ENCODE data around the gene NNMT. TPM values are rescaled to one million over a fixed set of nuclear protein-coding genes. Genes with fewer than 3 reads are reported as not detected.

NNMT gene
- polyA plus RNA-seq, 3 donors from 2014 or later, result 0.68 to 1.0 TPM; not detected in 1

DNA sequence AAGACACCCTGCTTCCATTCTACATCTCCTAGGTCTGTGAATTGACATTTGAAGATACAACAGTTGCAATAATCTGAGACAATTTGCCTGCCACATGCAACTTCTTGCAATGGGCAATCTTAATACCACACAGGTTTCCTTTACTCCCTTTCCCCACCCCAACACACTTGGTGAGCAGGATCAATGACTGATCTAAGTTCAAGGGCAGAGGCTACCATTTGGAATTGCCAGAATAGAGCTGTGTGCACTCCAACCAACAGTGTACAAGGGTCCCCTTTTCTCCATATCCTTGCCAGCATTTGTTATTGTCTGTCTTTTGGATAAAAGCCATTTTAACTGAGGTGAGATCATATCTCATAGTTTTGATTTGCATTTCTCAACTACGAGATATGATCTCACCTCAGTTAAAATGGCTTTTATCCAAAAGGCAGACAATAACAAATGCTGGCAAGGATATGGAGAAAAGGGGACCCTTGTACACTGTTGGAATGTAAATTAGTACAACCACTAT lies 2.9 kb upstream of the NNMT start:
- Mint-ChIP-seq H3K4me1 (no peaks in the 10 kb centered on the region), H3K9me3 (peaks cover 0 to 2% (median 0%) of the 10 kb centered on the region in 6 donors), H3K27ac (no peak overlapping the region), H3K36me3 (no peaks in the 10 kb centered on the region), H3K4me3 (no peak overlapping the region), H3K27me3 (ENCODE audit: low read depth in 3 of 3) (peaks cover 0 to 12% (median 4%) of the 10 kb centered on the region in 3 donors)
- DNase-seq, result no peak

DNA sequence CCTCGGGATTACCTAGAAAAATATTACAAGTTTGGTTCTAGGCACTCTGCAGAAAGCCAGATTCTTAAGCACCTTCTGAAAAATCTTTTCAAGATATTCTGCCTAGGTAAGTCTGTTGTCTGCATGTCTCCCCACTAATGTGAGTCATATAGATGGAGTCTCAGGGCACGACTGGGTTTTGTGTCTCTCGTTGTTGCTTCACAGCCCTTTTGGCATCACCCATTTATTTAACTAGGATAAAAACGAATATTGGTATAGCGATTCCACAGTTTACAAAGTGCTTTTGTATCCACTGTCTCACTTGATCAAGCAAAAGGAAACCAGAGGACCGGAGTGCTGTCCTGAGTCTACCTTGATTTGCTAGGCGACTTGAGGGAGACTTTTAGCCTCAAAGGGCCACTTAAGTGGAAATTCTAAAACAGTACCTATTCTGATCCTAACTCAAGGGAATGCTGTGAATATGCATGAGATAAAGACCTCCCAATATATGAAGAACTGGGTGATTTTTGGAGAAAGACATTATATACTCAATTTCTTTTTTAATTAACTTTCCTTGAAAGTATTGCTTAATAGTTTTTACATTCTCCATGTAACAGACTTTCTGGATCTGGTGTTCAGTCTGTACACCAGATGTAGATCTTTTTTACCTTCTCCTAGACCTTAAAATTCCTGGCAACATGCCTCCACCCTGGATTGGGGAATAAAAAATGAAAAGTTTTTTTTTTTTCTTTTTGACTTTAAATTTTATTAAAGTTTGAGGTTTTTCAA lies 590 bp downstream of the NNMT start:
- H3K27me3 Mint-ChIP-seq (ENCODE audit: low read depth in 3 of 3), result peaks cover 2 to 16% (median 2%) of the 10 kb centered on the region in 3 donors
- H3K27ac Mint-ChIP-seq, result no peak overlapping the region
- no peaks in the 10 kb centered on the region for H3K36me3 Mint-ChIP-seq
- H3K9me3 Mint-ChIP-seq, result peaks cover 0 to 4% (median 0%) of the 10 kb centered on the region in 6 donors
- DNase-seq, result no peak
- H3K4me3 Mint-ChIP-seq, result no peak overlapping the region
- H3K4me1 Mint-ChIP-seq, result no peaks in the 10 kb centered on the region

DNA sequence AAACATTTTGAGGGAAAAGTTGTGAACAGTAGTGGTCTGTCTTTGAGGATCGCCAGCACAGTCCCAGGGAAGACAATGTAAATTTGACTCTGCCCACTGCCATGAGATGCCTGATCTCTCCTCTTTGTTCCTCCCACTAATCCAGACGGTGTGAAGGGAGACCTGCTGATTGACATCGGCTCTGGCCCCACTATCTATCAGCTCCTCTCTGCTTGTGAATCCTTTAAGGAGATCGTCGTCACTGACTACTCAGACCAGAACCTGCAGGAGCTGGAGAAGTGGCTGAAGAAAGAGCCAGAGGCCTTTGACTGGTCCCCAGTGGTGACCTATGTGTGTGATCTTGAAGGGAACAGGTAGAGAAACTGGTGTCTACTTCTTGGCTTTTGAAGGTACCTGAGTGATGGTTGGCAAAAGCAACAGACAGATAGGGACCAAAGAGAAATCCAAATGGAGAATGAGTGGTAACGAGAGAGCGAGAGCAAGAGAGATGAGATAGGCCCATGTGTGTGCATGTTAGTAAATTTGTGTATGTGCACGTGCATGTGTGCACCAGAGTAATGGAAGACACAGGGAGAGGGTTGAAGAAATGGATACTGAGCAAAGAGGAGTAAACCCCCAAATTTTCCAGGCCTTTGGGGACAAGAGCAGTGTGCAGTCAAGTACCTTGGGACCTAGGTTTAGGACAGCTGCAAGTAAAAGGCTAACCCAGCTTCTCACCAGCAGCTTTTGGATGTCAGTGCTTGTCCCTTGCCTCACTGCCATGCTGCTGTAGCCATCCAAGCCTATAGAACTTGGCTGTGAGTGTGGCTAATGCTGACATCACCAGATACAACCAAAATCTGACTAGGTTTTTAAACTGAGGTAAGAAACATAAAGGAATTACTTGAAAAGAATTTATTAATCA lies 1.9 kb downstream of the NNMT start:
- no peak for DNase-seq
- Mint-ChIP-seq H3K27ac (no peak overlapping the region), H3K9me3 (peaks cover 0 to 3% (median 0%) of the 10 kb centered on the region in 6 donors), H3K4me1 (no peaks in the 10 kb centered on the region), H3K27me3 (ENCODE audit: low read depth in 3 of 3) (peaks cover 2 to 13% (median 5%) of the 10 kb centered on the region in 3 donors), H3K4me3 (no peak overlapping the region), H3K36me3 (no peaks in the 10 kb centered on the region)

- DNase-seq, result no peak
- Mint-ChIP-seq H3K4me1 (no peaks in the 10 kb centered on the region), H3K36me3 (no peaks in the 10 kb centered on the region), H3K27me3 (ENCODE audit: low read depth in 3 of 3) (peaks cover 2 to 14% (median 5%) of the 10 kb centered on the region in 3 donors), H3K27ac (no peak overlapping the region), H3K4me3 (no peak overlapping the region), H3K9me3 (peaks cover 0 to 3% (median 0%) of the 10 kb centered on the region in 6 donors)
Measured at GRCh38 chr11:114298710-114299109, 2.5 kb downstream of the NNMT start.

DNA sequence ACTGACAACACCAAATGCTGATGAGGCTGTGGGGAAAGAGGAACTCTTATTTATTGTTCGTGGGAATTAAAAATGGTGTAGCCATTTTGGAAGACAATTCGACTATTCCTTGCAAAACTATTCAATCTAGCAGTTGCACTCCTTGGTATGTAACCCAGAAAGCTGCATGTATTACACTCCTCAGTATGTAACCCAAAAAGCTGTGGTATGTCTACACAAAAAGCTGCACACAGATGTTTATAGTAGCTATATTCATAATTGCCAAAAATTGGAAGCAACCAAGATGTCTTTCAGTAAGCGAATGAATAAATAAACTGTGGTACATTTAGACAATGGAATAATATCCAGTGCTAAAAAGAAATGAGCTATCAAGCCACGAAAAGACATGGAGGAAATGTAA lies 4.9 kb downstream of the NNMT start:
- DNase-seq, result no peak
- Mint-ChIP-seq H3K27me3 (ENCODE audit: low read depth in 3 of 3) (peaks cover 0 to 9% (median 5%) of the 10 kb centered on the region in 3 donors), H3K4me1 (no peaks in the 10 kb centered on the region), H3K36me3 (no peaks in the 10 kb centered on the region), H3K27ac (no peak overlapping the region), H3K9me3 (peaks cover 0 to 3% (median 0%) of the 10 kb centered on the region in 6 donors), H3K4me3 (no peak overlapping the region)

GRCh38 chr11:114301927-114302326 lies 5.7 kb downstream of the NNMT start:
- Mint-ChIP-seq H3K27me3 (ENCODE audit: low read depth in 3 of 3) (peaks cover 3 to 12% (median 5%) of the 10 kb centered on the region in 3 donors), H3K4me1 (no peaks in the 10 kb centered on the region), H3K4me3 (no peak overlapping the region), H3K9me3 (peaks cover 0 to 3% (median 0%) of the 10 kb centered on the region in 6 donors), H3K27ac (no peak overlapping the region), H3K36me3 (no peaks in the 10 kb centered on the region)
- DNase-seq, result no peak

GRCh38 chr11:114302663-114303062 lies 6.5 kb downstream of the NNMT start:
- Mint-ChIP-seq H3K27ac (no peak overlapping the region), H3K27me3 (ENCODE audit: low read depth in 3 of 3) (peaks cover 3 to 13% (median 9%) of the 10 kb centered on the region in 3 donors)

DNA sequence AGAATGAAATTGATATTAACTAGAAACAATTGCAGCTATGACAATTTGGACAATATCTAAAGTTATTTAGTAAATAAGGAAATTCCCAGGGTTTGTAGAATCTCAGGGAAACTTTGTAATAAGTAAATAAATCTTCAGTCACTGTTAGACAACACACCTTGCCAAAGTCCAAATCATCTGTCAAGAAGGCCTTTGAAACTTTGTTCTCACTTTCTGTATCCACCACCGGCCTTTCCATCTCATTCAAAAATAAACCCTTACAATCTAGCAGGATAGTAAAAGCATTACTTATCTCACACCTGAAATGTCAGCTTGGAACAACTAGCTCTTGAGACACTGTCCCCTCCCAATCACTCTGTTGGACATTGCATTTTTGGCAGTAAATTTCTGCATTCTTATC lies 7.9 kb downstream of the NNMT start:
- Mint-ChIP-seq H3K9me3 (peaks cover 0 to 3% (median 0%) of the 10 kb centered on the region in 6 donors), H3K27me3 (ENCODE audit: low read depth in 3 of 3) (peaks cover 5 to 20% (median 10%) of the 10 kb centered on the region in 3 donors), H3K4me3 (no peak overlapping the region), H3K36me3 (no peaks in the 10 kb centered on the region), H3K27ac (no peak overlapping the region), H3K4me1 (no peaks in the 10 kb centered on the region)
- no peak for DNase-seq

More at GRCh38 chr11:114302663-114303062, 6.5 kb downstream of the NNMT start:
- no peaks in the 10 kb centered on the region for H3K4me1 Mint-ChIP-seq
- no peaks in the 10 kb centered on the region for H3K36me3 Mint-ChIP-seq
- H3K9me3 Mint-ChIP-seq, result peaks cover 0 to 3% (median 0%) of the 10 kb centered on the region in 6 donors
- no peak overlapping the region for H3K4me3 Mint-ChIP-seq
- DNase-seq, result no peak

DNA sequence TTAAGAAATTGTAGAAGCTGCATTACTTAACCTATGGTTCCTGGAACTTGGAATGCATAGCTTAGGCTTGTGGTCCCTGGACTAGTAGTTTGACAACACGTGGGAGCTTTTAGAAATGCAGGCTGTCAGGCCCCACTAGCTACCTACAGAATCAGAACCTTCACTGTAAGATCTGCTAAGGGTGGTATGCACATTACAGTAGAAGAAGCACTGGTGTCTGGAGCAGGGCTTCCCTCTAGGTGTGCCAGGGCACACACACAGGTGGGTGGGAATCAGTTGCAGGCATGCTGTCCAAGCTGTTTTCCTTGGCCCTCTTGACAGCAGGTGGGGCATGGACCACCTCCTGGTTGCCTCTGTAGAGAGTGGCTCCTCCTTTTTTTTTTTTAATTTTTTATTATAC lies 8.8 kb downstream of the NNMT start:
- no peaks in the 10 kb centered on the region for H3K36me3 Mint-ChIP-seq
- peaks cover 5 to 22% (median 12%) of the 10 kb centered on the region in 3 donors for H3K27me3 Mint-ChIP-seq (ENCODE audit: low read depth in 3 of 3)
- H3K9me3 Mint-ChIP-seq, result peaks cover 0 to 3% (median 0%) of the 10 kb centered on the region in 6 donors
- no peak overlapping the region for H3K27ac Mint-ChIP-seq
- H3K4me3 Mint-ChIP-seq, result no peak overlapping the region
- no peak for DNase-seq
- H3K4me1 Mint-ChIP-seq, result no peaks in the 10 kb centered on the region

- Mint-ChIP-seq H3K9me3 (no peaks in the 10 kb centered on the region), H3K27me3 (ENCODE audit: low read depth in 3 of 3) (peaks cover 5 to 25% (median 9%) of the 10 kb centered on the region in 3 donors)
Measured at GRCh38 chr11:114307524-114308203, 11.5 kb downstream of the NNMT start.

DNA sequence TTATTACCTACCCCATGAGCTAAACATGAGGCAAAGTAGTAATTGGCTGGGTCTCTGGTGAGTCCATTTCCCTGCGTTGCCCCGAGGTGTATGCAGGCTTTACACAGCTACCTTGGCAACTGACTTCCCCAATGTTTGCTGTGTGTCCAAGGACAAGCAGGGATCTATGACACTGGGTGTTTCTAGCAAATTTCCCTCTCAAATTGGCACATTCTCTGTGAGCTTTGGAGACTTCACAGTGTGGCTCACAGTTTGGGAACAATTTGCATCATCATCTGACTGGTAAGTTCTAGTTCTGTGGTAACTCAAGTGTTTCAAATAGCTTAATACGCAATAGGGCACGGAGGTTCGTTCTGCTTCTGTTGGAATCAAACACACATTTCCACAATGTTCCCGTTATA lies 12.5 kb downstream of the NNMT start:
- H3K36me3 Mint-ChIP-seq, result no peaks in the 10 kb centered on the region

More at GRCh38 chr11:114307524-114308203, 11.5 kb downstream of the NNMT start:
- no peak for DNase-seq
- no peak overlapping the region for H3K27ac Mint-ChIP-seq
- no peak overlapping the region for H3K4me3 Mint-ChIP-seq
- H3K4me1 Mint-ChIP-seq, result no peaks in the 10 kb centered on the region
- no peaks in the 10 kb centered on the region for H3K36me3 Mint-ChIP-seq

DNA sequence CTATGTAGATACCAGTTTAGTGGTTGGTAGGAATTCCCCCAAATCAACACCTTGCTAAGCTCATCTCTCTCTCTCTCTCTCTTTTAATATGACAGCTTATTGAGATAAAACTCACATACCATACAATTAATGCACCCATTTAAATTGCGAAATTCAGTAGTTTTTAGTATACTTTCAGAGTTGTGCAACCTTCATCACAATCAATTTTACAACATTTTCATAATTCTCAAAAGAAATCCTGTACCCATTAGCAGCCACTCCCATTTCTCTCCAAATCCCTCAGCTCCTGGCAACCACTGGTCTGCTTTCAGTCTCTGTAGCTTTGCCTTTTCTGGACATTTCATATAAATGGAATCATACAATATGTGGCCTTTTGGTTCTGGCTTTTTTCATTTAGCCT lies 13.3 kb downstream of the NNMT start:
- no peak for DNase-seq
- Mint-ChIP-seq H3K36me3 (no peaks in the 10 kb centered on the region), H3K27ac (no peak overlapping the region), H3K9me3 (no peaks in the 10 kb centered on the region), H3K27me3 (ENCODE audit: low read depth in 3 of 3) (peaks cover 5 to 26% (median 9%) of the 10 kb centered on the region in 3 donors), H3K4me1 (no peaks in the 10 kb centered on the region), H3K4me3 (no peak overlapping the region)

More for the DNA sequence above, 12.5 kb downstream of the NNMT start:
- Mint-ChIP-seq H3K4me1 (no peaks in the 10 kb centered on the region), H3K27me3 (ENCODE audit: low read depth in 3 of 3) (peaks cover 5 to 25% (median 9%) of the 10 kb centered on the region in 3 donors), H3K4me3 (no peak overlapping the region), H3K27ac (no peak overlapping the region), H3K9me3 (no peaks in the 10 kb centered on the region)
- no peak for DNase-seq

DNA sequence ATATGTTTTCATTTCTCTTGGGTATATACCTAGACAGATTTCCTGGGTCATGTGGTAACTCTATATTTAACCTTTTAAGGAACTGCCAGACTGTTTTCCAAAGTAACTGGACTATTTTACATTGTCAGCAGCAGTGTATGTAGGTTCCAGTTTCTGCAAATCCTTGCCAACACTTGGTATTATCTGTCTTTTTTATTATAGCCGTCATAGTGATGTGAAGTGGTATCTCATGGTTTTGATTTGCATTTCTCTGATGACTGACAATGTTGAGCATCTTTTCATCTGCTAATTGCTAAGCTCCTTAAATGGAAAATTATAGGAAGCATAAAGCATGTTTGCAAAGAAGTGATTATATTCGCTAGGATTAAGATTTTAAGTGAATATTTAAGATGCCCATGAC lies 13.9 kb downstream of the NNMT start:
- Mint-ChIP-seq H3K9me3 (no peaks in the 10 kb centered on the region), H3K27me3 (ENCODE audit: low read depth in 3 of 3) (peaks cover 5 to 31% (median 9%) of the 10 kb centered on the region in 3 donors), H3K36me3 (no peaks in the 10 kb centered on the region), H3K4me3 (no peak overlapping the region), H3K4me1 (no peaks in the 10 kb centered on the region), H3K27ac (no peak overlapping the region)
- DNase-seq, result no peak

All from immature natural killer cell (primary cell).